22Rv1 (cell line): ENCODE results near the gene OPALIN.

Experiments used
- ZFX ChIP-seq: fragments of 450-650 bp; IDR thresholded peaks from 2 replicates; pipeline ENCODE4 v1.6.1; 2017; ENCODE audit warnings: antibody characterized with exemption, borderline replicate concordance
- TF ChIP-seq, protein P1 (sequence below): fragments of 450-650 bp; IDR thresholded peaks from 2 replicates; pipeline ENCODE4 v1.5.1; 2017; ENCODE audit warnings: mild to moderate bottlenecking

DNA sequence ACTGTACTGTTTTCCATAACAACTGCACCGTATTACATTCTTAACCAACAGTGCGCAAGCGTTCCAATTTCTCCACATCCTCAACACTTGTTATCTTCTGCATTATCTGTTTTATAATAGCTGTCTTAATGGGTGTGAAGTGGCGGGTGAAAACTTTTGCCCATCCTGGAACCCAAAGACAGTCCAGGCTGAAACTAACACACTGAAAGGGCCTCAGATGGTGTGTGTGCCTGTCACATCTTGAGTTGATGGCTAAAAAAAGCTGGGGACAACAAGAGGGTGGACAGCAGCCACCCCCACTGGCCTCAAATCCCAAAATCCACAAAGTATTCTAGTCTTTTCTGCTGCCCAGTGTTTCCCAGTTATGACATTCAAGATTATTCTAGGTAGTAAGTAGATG lies 19.4 kb downstream of the OPALIN start:
- TF ChIP-seq, protein P1, sequence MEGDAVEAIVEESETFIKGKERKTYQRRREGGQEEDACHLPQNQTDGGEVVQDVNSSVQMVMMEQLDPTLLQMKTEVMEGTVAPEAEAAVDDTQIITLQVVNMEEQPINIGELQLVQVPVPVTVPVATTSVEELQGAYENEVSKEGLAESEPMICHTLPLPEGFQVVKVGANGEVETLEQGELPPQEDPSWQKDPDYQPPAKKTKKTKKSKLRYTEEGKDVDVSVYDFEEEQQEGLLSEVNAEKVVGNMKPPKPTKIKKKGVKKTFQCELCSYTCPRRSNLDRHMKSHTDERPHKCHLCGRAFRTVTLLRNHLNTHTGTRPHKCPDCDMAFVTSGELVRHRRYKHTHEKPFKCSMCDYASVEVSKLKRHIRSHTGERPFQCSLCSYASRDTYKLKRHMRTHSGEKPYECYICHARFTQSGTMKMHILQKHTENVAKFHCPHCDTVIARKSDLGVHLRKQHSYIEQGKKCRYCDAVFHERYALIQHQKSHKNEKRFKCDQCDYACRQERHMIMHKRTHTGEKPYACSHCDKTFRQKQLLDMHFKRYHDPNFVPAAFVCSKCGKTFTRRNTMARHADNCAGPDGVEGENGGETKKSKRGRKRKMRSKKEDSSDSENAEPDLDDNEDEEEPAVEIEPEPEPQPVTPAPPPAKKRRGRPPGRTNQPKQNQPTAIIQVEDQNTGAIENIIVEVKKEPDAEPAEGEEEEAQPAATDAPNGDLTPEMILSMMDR = no peak
- no peak for TF ChIP-seq ZFX
